Tibial nerve (tissue), 4 donors: ENCODE data around the gene ZNF692. TPM values are rescaled to one million over a fixed set of nuclear protein-coding genes. Genes with fewer than 3 reads are reported as not detected.

Source experiments
- DNase-seq, 2 donors: peaks; one replicate each; pipeline ENCODE4 v3.0.0-alpha.2; 2019; ENCODE audit warnings: low spot score in 2 of 2
- H3K27ac ChIP-seq, 4 donors: fragments of 200-600 bp; sonication (generic) in 3 of 4; one replicate each; pipeline ENCODE4 v1.5.1; 2017 to 2019; ENCODE audit warnings: mild to moderate bottlenecking in 1 of 4
- H3K27me3 ChIP-seq, 2 donors: fragments of 200-600 bp; sonication (generic) in 1 of 2; one replicate each; pipeline versions ENCODE4 v1.5.1 to v1.6.0; 2017 to 2019
- H3K36me3 ChIP-seq, 3 donors: fragments of 200-600 bp; sonication (generic); one replicate each; pipeline ENCODE4 v1.5.1; 2018 to 2019
- H3K4me1 ChIP-seq, 4 donors: fragments of 200-600 bp; sonication (generic) in 3 of 4; one replicate each; pipeline ENCODE4 v1.5.1; 2017 to 2019
- H3K4me3 ChIP-seq, 4 donors: fragments of 200-600 bp; sonication (generic) in 3 of 4; one replicate each; pipeline ENCODE4 v1.5.1; 2017 to 2019; ENCODE audit warnings: mild to moderate bottlenecking in 1 of 4, moderate library complexity in 1 of 4
- H3K9me3 ChIP-seq, 4 donors: fragments of 200-600 bp; sonication (generic) in 3 of 4; one replicate each; pipeline ENCODE4 v1.5.1; 2017 to 2019
- CTCF ChIP-seq, 5 experiments: fragments of 200-600 bp in 3 of 5; fragments of 450-650 bp in 2 of 5; sonication (generic) in 3 of 5; IDR thresholded peaks; one replicate each; pipeline ENCODE4 v1.5.1; 2016 to 2019; ENCODE audit warnings: antibody characterized with exemption in 5 of 5, mild to moderate bottlenecking in 3 of 5, moderate library complexity in 2 of 5
- EP300 ChIP-seq, 2 donors: sonication (generic); formaldehyde crosslinking; IDR thresholded peaks; one replicate each; pipeline ENCODE4 v1.6.1; 2017; ENCODE audit warnings: antibody characterized with exemption in 2 of 2, mild to moderate bottlenecking in 1 of 2
- POLR2A ChIP-seq, 2 donors: fragments of 450-650 bp; IDR thresholded peaks; one replicate each; pipeline ENCODE4 v1.6.1; 2017; ENCODE audit warnings: antibody characterized with exemption in 2 of 2, mild to moderate bottlenecking in 2 of 2, moderate library complexity in 2 of 2
- WGBS, 2 donors: methylation state at CpG; one replicate each; pipeline ENCODE4 v1.1.5; 2018; 5-methylcytosine and 5-hydroxymethylcytosine counted together
- total RNA-seq, 4 donors: library from RNA; depleted of rRNA; stranded (reverse); fragments of >200 nt; gene quantifications; one replicate each; pipeline ENCODE4 v1.1.0, GENCODE V29; 2016

The ZNF692 gene
- total RNA-seq, 4 donors from 2014 or later: 40.8 to 118 (median 68.5) TPM

GRCh38 chr1:248821641-248822040 is 37.2 kb downstream of the ZNF692 start:
- no peak overlapping the region for H3K4me3 ChIP-seq
- H3K36me3 ChIP-seq: peaks cover 0 to 54% (median under 1%) of the 10 kb centered on the region in 3 donors
- H3K4me1 ChIP-seq: peaks cover 0 to 77% (median 41%) of the 10 kb centered on the region in 4 donors
- TF ChIP-seq POLR2A (IDR thresholded peaks at IDR 0.05): no peak
- TF ChIP-seq EP300 (IDR thresholded peaks at IDR 0.05): no peak
- TF ChIP-seq CTCF (IDR thresholded peaks at IDR 0.05): no peak
- WGBS, 2 donors: 94% methylated on average over 5 to 7 of the region's 7 CpGs
- H3K9me3 ChIP-seq: no peaks in the 10 kb centered on the region
- no peak for DNase-seq
- H3K27me3 ChIP-seq: no peaks in the 10 kb centered on the region
- peak overlapping the region in 1 of 4 donors; percentile 9 for H3K27ac ChIP-seq

- Histone ChIP-seq H3K27ac (no peak overlapping the region), H3K4me3 (no peak overlapping the region), H3K4me1 (peaks cover 0 to 76% (median 41%) of the 10 kb centered on the region in 4 donors), H3K9me3 (no peaks in the 10 kb centered on the region), H3K27me3 (no peaks in the 10 kb centered on the region), H3K36me3 (peaks cover 0 to 59% (median 6%) of the 10 kb centered on the region in 3 donors)
- TF ChIP-seq CTCF (IDR thresholded peaks at IDR 0.05): no peak
- TF ChIP-seq EP300 (IDR thresholded peaks at IDR 0.05): no peak
- TF ChIP-seq POLR2A (IDR thresholded peaks at IDR 0.05): no peak
- no peak for DNase-seq
- 60 to 64% methylated on average over 2 to 3 of the region's 3 CpGs for WGBS, 2 donors
Measured at GRCh38 chr1:248821101-248821500, 37.8 kb downstream of the ZNF692 start.

- Histone ChIP-seq H3K27ac (no peak overlapping the region), H3K4me3 (no peak overlapping the region), H3K4me1 (peaks cover 0 to 74% (median 39%) of the 10 kb centered on the region in 4 donors), H3K27me3 (no peaks in the 10 kb centered on the region), H3K36me3 (peaks cover 0 to 69% (median 13%) of the 10 kb centered on the region in 3 donors), H3K9me3 (no peaks in the 10 kb centered on the region)
- WGBS, 2 donors: 85 to 88% methylated on average over 7 of the region's 7 CpGs
- no peak for DNase-seq
- no peak for TF ChIP-seq CTCF (IDR thresholded peaks at IDR 0.05)
- no peak for TF ChIP-seq EP300 (IDR thresholded peaks at IDR 0.05)
- TF ChIP-seq POLR2A (IDR thresholded peaks at IDR 0.05): no peak
Measured at GRCh38 chr1:248820041-248820585, 38.8 kb downstream of the ZNF692 start.

- H3K36me3 ChIP-seq: peaks cover 5 to 72% (median 24%) of the 10 kb centered on the region in 3 donors
- H3K4me1 ChIP-seq: peaks cover 0 to 60% (median 25%) of the 10 kb centered on the region in 4 donors
- no peaks in the 10 kb centered on the region for H3K9me3 ChIP-seq
- no peaks in the 10 kb centered on the region for H3K27me3 ChIP-seq
- no peak overlapping the region for H3K27ac ChIP-seq
- H3K4me3 ChIP-seq: no peak overlapping the region
- no peak for DNase-seq
- WGBS, 2 donors: 67 to 82% methylated on average over 5 of the region's 5 CpGs
- TF ChIP-seq POLR2A (IDR thresholded peaks at IDR 0.05): no peak
- TF ChIP-seq CTCF (IDR thresholded peaks at IDR 0.05): no peak
- no peak for TF ChIP-seq EP300 (IDR thresholded peaks at IDR 0.05)
Measured at GRCh38 chr1:248818505-248819374, 40.1 kb downstream of the ZNF692 start.

- Histone ChIP-seq H3K27ac (no peak overlapping the region), H3K4me1 (peaks cover 0 to 43% (median 9%) of the 10 kb centered on the region in 4 donors), H3K36me3 (peaks cover 5 to 82% (median 29%) of the 10 kb centered on the region in 3 donors), H3K4me3 (no peak overlapping the region), H3K9me3 (no peaks in the 10 kb centered on the region), H3K27me3 (no peaks in the 10 kb centered on the region)
- no peak for TF ChIP-seq EP300 (IDR thresholded peaks at IDR 0.05)
- TF ChIP-seq CTCF (IDR thresholded peaks at IDR 0.05): no peak
- no peak for DNase-seq
- WGBS, 2 donors: 83 to 98% methylated on average over 6 of the region's 6 CpGs
Measured at GRCh38 chr1:248817065-248817464, 41.8 kb downstream of the ZNF692 start.
